Measurements from ENCODE around the gene STAB1. TPM values are rescaled to one million over a fixed set of nuclear protein-coding genes. Genes with fewer than 3 reads are reported as not detected.

The STAB1 gene
- polyA plus RNA-seq, 2 of the 4 experiments (the other 2 are of a cell fraction) = not detected

DNA sequence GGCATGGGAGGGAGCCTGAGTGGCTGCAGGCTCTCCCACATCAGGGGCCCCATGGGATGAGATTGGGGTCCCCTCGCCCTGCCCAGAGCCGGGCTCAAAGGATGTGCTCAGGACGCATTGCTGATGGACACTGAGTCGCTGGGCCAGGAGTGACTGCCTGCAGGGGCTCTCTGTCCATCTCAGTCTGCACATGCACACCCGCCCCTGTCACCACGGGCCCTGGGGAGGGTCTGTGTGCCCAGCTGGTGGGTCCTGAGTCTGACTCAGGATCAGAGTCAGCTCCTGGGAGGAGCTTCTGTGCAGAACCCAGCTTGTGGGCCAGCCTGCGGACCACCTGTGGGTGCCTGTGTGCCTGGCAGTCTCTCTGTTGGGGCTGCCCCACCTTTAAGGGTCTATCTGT lies 18.1 kb downstream of the STAB1 start (continued):
- no peak for TF ChIP-seq HOXA7 (CRISPR knock-in tag; IDR thresholded peaks at IDR 0.05)

DNA sequence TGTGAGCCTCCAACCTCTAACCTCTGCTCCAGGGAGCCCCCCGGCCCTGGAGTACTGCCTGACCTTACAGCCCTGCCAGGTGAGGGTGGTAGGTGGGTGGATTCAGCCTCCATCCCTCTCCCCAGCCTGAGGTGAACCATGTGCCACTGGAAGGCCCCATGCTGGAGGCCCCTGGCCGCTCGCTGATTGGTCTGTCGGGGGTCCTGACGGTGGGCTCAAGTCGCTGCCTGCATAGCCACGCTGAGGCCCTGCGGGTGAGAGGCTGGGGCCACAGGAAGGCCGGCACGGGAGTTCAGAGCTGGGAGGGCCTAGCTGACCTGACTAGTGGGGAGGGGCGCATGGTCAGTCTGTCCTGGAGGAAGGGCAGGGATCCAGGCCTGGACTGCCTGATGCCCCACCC lies 19.4 kb downstream of the STAB1 start:
- no peak for TF ChIP-seq ZNF302 (CRISPR knock-in tag; IDR thresholded peaks at IDR 0.05)
- Histone ChIP-seq H3K4me3 (no peak overlapping the region), H3K27ac (no peak overlapping the region), H3K4me1 (no peaks in the 10 kb centered on the region), H3K4me2 (no peak overlapping the region), H3K9me3 (no peaks in the 10 kb centered on the region)
- ATAC-seq (no peak), FAIRE-seq (no peak), DNase-seq (ENCODE audit: low read depth in 1 of 2, low spot score in 1 of 2) (no peak)
- ChIA-PET POLR2A (interaction anchor here (0.6 kb wide), 1 partner anchor 28 kb away, joined by 4 read pairs; no protein-coding TSS in a partner anchor), CTCF (no interaction called here)
- 60% methylated on average over 1 of the region's 11 CpGs for WGBS (ENCODE audit: missing lambda C conversion rate)

DNA sequence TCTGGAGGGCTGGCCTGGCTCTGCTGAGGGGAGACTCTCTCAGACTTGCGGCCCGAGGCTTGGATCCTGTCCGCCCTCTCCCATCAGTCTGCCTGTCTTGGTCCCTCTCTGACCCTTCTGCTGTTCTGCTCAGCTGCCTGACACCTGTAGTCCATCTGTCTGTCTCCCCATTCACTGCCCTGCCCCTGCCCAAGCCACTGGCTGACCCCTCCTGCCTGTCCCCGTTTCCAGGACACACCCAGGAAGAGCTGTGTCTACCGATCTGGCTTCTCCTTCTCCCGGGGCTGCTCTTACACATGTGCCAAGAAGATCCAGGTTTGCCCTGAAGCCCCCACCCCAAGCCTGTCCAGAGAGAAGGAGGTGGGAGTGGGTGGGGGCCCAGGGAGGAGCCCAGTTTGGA lies 20.1 kb downstream of the STAB1 start:
- TF ChIP-seq ZNF302 (CRISPR knock-in tag; IDR thresholded peaks at IDR 0.05) (no peak), HEYL (CRISPR knock-in tag; IDR thresholded peaks at IDR 0.05) (no peak), MAZ (IDR thresholded peaks at IDR 0.05; ENCODE audit: borderline replicate concordance, low read depth, low read length) (no peak), BHLHE40 (IDR thresholded peaks at IDR 0.05; ENCODE audit: low read depth, low read length) (no peak), CHD4 (IDR thresholded peaks at IDR 0.05; ENCODE audit: borderline replicate concordance) (no peak), FOSB (CRISPR knock-in tag; IDR thresholded peaks at IDR 0.05) (no peak), RNF2 (IDR thresholded peaks at IDR 0.05; ENCODE audit: borderline replicate concordance, low read depth) (no peak), NFE2L2 (conservative IDR thresholded peaks at IDR 0.05; ENCODE audit: low read length) (no peak), EHF (CRISPR knock-in tag; IDR thresholded peaks at IDR 0.05) (no peak), KDM5A (IDR thresholded peaks at IDR 0.05) (no peak), RARB (CRISPR knock-in tag; IDR thresholded peaks at IDR 0.05) (no peak), RCOR1 (IDR thresholded peaks at IDR 0.05; ENCODE audit: low read depth, low read length) (no peak)
- TF ChIP-seq, protein P1, sequence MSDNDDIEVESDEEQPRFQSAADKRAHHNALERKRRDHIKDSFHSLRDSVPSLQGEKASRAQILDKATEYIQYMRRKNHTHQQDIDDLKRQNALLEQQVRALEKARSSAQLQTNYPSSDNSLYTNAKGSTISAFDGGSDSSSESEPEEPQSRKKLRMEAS (IDR thresholded peaks at IDR 0.05) = no peak
- no peaks in the 10 kb centered on the region for H3K4me1 ChIP-seq
- FAIRE-seq (no peak), DNase-seq (ENCODE audit: low read depth in 1 of 2, low spot score in 1 of 2) (no peak), ATAC-seq (no peak; a peak in 1 of 6 replicates)
- H3K4me2 ChIP-seq = no peak overlapping the region
- 70% methylated on average over 4 of the region's 6 CpGs for WGBS (ENCODE audit: missing lambda C conversion rate)
- H3K4me3 ChIP-seq = no peak overlapping the region
- CTCF ChIA-PET = no interaction called here
- no peaks in the 10 kb centered on the region for H3K9me3 ChIP-seq
- POLR2A ChIA-PET = interaction anchor here (0.6 kb wide), 1 partner anchor 27 kb away, joined by 4 read pairs; no protein-coding TSS in a partner anchor
- no peak overlapping the region for H3K27ac ChIP-seq

DNA sequence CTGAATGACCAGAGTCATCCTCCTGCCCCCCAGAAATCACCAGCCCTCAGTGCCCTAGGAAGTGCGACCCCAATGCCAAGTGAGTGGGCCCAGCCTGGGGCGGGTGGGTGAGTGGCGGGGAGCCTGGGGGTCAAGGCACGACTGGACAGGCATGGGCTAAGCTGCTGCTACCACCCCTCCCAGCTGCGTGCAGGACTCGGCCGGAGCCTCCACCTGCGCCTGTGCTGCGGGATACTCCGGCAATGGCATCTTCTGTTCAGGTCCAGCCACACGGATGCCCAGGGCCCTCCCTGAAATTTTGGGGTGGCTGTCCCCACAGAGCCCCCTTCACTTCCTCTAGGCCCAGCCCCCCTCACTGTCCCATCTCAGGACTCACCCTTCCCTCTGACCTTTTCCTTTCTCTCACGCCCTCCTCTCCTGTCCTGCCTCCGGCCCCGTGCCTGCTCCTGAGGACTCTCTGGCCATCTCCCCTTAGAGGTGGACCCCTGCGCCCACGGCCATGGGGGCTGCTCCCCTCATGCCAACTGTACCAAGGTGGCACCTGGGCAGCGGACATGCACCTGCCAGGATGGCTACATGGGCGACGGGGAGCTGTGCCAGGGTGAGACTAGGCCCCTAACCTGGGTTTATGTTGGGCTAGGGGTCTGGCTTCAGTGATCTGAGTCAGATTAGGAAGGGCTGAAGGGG lies 21.5 kb downstream of the STAB1 start:
- no peak for FAIRE-seq
- no peak overlapping the region for H3K4me3 ChIP-seq
- TF ChIP-seq, protein P2, sequence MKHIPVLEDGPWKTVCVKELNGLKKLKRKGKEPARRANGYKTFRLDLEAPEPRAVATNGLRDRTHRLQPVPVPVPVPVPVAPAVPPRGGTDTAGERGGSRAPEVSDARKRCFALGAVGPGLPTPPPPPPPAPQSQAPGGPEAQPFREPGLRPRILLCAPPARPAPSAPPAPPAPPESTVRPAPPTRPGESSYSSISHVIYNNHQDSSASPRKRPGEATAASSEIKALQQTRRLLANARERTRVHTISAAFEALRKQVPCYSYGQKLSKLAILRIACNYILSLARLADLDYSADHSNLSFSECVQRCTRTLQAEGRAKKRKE (CRISPR knock-in tag; IDR thresholded peaks at IDR 0.05; ENCODE audit: low read depth) = no peak
- TF ChIP-seq ZC3H11A (IDR thresholded peaks at IDR 0.05) = no peak
- no peak for TF ChIP-seq HOXA7 (CRISPR knock-in tag; IDR thresholded peaks at IDR 0.05)
- TF ChIP-seq ZSCAN20 (CRISPR knock-in tag; IDR thresholded peaks at IDR 0.05) = no peak
- TF ChIP-seq CHD4 (IDR thresholded peaks at IDR 0.05; ENCODE audit: borderline replicate concordance) = no peak
- no peak for TF ChIP-seq JUNB (IDR thresholded peaks at IDR 0.05)
- TF ChIP-seq TP53 (CRISPR knock-in tag; IDR thresholded peaks at IDR 0.05) = no peak
- no peak for TF ChIP-seq RNF2 (IDR thresholded peaks at IDR 0.05; ENCODE audit: borderline replicate concordance, low read depth)
- TF ChIP-seq SREBF2 (IDR thresholded peaks at IDR 0.05) = no peak
- no peak for TF ChIP-seq MYC (IDR thresholded peaks at IDR 0.05; ENCODE audit: borderline replicate concordance, low read length)
- no peak for TF ChIP-seq KDM5A (IDR thresholded peaks at IDR 0.05)
- no peak for TF ChIP-seq PHF8 (IDR thresholded peaks at IDR 0.05; ENCODE audit: borderline replicate concordance, low read depth)
- no peak for TF ChIP-seq KDM1A (IDR thresholded peaks at IDR 0.05; ENCODE audit: low read depth)
- no peak for TF ChIP-seq ZNF302 (CRISPR knock-in tag; IDR thresholded peaks at IDR 0.05)
- no peak for TF ChIP-seq GATA3 (IDR thresholded peaks at IDR 0.05; ENCODE audit: borderline replicate concordance)
- no peak for TF ChIP-seq NPAS2 (CRISPR knock-in tag; IDR thresholded peaks at IDR 0.05; ENCODE audit: borderline replicate concordance)
- TF ChIP-seq, protein P3, sequence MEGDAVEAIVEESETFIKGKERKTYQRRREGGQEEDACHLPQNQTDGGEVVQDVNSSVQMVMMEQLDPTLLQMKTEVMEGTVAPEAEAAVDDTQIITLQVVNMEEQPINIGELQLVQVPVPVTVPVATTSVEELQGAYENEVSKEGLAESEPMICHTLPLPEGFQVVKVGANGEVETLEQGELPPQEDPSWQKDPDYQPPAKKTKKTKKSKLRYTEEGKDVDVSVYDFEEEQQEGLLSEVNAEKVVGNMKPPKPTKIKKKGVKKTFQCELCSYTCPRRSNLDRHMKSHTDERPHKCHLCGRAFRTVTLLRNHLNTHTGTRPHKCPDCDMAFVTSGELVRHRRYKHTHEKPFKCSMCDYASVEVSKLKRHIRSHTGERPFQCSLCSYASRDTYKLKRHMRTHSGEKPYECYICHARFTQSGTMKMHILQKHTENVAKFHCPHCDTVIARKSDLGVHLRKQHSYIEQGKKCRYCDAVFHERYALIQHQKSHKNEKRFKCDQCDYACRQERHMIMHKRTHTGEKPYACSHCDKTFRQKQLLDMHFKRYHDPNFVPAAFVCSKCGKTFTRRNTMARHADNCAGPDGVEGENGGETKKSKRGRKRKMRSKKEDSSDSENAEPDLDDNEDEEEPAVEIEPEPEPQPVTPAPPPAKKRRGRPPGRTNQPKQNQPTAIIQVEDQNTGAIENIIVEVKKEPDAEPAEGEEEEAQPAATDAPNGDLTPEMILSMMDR (IDR thresholded peaks at IDR 0.05) = no peak
- TF ChIP-seq, protein P4, sequence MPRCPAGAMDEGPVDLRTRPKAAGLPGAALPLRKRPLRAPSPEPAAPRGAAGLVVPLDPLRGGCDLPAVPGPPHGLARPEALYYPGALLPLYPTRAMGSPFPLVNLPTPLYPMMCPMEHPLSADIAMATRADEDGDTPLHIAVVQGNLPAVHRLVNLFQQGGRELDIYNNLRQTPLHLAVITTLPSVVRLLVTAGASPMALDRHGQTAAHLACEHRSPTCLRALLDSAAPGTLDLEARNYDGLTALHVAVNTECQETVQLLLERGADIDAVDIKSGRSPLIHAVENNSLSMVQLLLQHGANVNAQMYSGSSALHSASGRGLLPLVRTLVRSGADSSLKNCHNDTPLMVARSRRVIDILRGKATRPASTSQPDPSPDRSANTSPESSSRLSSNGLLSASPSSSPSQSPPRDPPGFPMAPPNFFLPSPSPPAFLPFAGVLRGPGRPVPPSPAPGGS (IDR thresholded peaks at IDR 0.05) = no peak
- no peak for ATAC-seq
- ChIA-PET CTCF (interaction anchor here (1.1 kb wide), 1 partner anchor 43 kb away, joined by 3 read pairs; no protein-coding TSS in a partner anchor), POLR2A (no interaction called here)
- no peaks in the 10 kb centered on the region for H3K9me3 ChIP-seq
- H3K4me1 ChIP-seq = no peaks in the 10 kb centered on the region
- DNase-seq (ENCODE audit: low read depth in 1 of 2, low spot score in 1 of 2) = no peak
- no peak overlapping the region for H3K4me2 ChIP-seq
- no peak overlapping the region for H3K27ac ChIP-seq
- WGBS (ENCODE audit: missing lambda C conversion rate) = 83% methylated on average over 6 of the region's 19 CpGs
